CD14-positive monocyte (primary cell): Measurements from ENCODE around the gene IBA57. TPM values are rescaled to one million over a fixed set of nuclear protein-coding genes. Genes with fewer than 3 reads are reported as not detected.
A peak's percentile ranks its signal among the peaks of the same experiment; 100 is the strongest.

Experiments
- DNase-seq, 3 donors: peaks; one replicate each; pipeline ENCODE4 v3.0.0-alpha.2; 2011 to 2022
- H2AFZ ChIP-seq: 2 replicates; pipeline ENCODE4 v1.6.0; 2012; ENCODE audit warnings: mild to moderate bottlenecking, low read depth, low read length, inconsistent platforms; ENCODE audit not compliant: insufficient read depth, poor library complexity, severe bottlenecking
- H3K27ac ChIP-seq, 2 donors: 1 replicate in 1 of 2; 2 replicates in 1 of 2; pipeline ENCODE4 v1.5.1; 2012 to 2013; ENCODE audit warnings: low read length in 2 of 2, control low read depth in 1 of 2, inconsistent platforms in 1 of 2, low read depth in 1 of 2, mild to moderate bottlenecking in 1 of 2
- H3K27me3 ChIP-seq, 2 donors: one replicate each; pipeline versions ENCODE4 v1.6.0 to v1.6.1; 2011 to 2013; ENCODE audit warnings: low read length in 2 of 2; ENCODE audit not compliant: control insufficient read depth in 2 of 2, insufficient read depth in 2 of 2
- H3K36me3 ChIP-seq, 2 donors: replicated peaks in 1 of 2; 1 replicate in 1 of 2; 2 replicates in 1 of 2; pipeline versions ENCODE4 v1.5.1 to v1.6.1; 2012 to 2013; ENCODE audit warnings: low read length in 2 of 2, control low read depth in 1 of 2, inconsistent platforms in 1 of 2, mild to moderate bottlenecking in 1 of 2; ENCODE audit not compliant: insufficient read depth in 2 of 2, control insufficient read depth in 1 of 2
- H3K4me1 ChIP-seq, 2 donors: 1 replicate in 1 of 2; 2 replicates in 1 of 2; pipeline versions ENCODE4 v1.5.1 to v1.6.1; 2012 to 2013; ENCODE audit warnings: low read length in 2 of 2, control low read depth in 1 of 2, inconsistent platforms in 1 of 2, mild to moderate bottlenecking in 1 of 2, moderate library complexity in 1 of 2; ENCODE audit not compliant: insufficient read depth in 2 of 2, control insufficient read depth in 1 of 2
- H3K4me2 ChIP-seq: replicated peaks from 2 replicates; pipeline ENCODE3; 2012; ENCODE audit warnings: low read length, moderate library complexity, mild to moderate bottlenecking; ENCODE audit not compliant: poor library complexity, severe bottlenecking; ENCODE audit errors: extremely low read depth
- H3K4me3 ChIP-seq, 3 experiments: fragments of 200-600 bp in 1 of 3; sonication (generic) in 1 of 3; replicated peaks in 1 of 3; 1 replicate in 2 of 3; 2 replicates in 1 of 3; pipeline ENCODE4 v1.5.1; 2011 to 2013; ENCODE audit warnings: low read length in 3 of 3, mild to moderate bottlenecking in 3 of 3, control low read depth in 2 of 3, low read depth in 2 of 3, inconsistent platforms in 1 of 3, moderate library complexity in 1 of 3
- H3K79me2 ChIP-seq: 2 replicates; pipeline ENCODE4 v1.6.0; 2012; ENCODE audit warnings: mild to moderate bottlenecking, control low read depth, inconsistent platforms, low read length, moderate library complexity; ENCODE audit not compliant: insufficient read depth
- H3K9ac ChIP-seq: 2 replicates; pipeline ENCODE4 v1.6.0; 2017; ENCODE audit warnings: low read length, mild to moderate bottlenecking; ENCODE audit not compliant: insufficient read depth, poor library complexity, severe bottlenecking
- H3K9me3 ChIP-seq, 2 donors: replicated peaks in 1 of 2; 1 replicate in 1 of 2; 2 replicates in 1 of 2; pipeline versions ENCODE4 v1.5.1 to v1.6.1; 2012 to 2013; ENCODE audit warnings: low read length in 2 of 2, control low read depth in 1 of 2; ENCODE audit not compliant: control insufficient read depth in 1 of 2, insufficient read depth in 1 of 2
- H4K20me1 ChIP-seq: 2 replicates; pipeline ENCODE4 v1.6.0; 2012; ENCODE audit warnings: mild to moderate bottlenecking, low read length, control low read depth, moderate library complexity; ENCODE audit not compliant: insufficient read depth
- H3K27ac Mint-ChIP-seq, 7 donors: one replicate each; pipeline ENCODE4 v1.8.0; 2020; ENCODE audit warnings: mild to moderate bottlenecking in 7 of 7, mixed read lengths in 7 of 7, moderate library complexity in 6 of 7, inconsistent platforms in 2 of 7
- H3K27me3 Mint-ChIP-seq, 3 donors: one replicate each; pipeline ENCODE4 v1.8.0; 2021 to 2022; ENCODE audit warnings: low read depth in 3 of 3, mild to moderate bottlenecking in 3 of 3, mixed read lengths in 3 of 3, moderate library complexity in 3 of 3, inconsistent platforms in 1 of 3
- H3K36me3 Mint-ChIP-seq, 2 donors: one replicate each; pipeline ENCODE4 v1.8.0; 2020; ENCODE audit warnings: mixed read lengths in 2 of 2, inconsistent platforms in 1 of 2, mild to moderate bottlenecking in 1 of 2
- H3K4me1 Mint-ChIP-seq: one replicate; pipeline ENCODE4 v1.8.0; 2020; ENCODE audit warnings: mild to moderate bottlenecking, mixed read lengths
- H3K4me3 Mint-ChIP-seq, 2 donors: one replicate each; pipeline ENCODE4 v1.8.0; 2020; ENCODE audit warnings: mild to moderate bottlenecking in 2 of 2, mixed read lengths in 2 of 2, moderate library complexity in 1 of 2
- H3K9me3 Mint-ChIP-seq, 7 donors: one replicate each; pipeline ENCODE4 v1.8.0; 2020 to 2022; ENCODE audit warnings: mixed read lengths in 7 of 7, mild to moderate bottlenecking in 6 of 7, moderate library complexity in 6 of 7, inconsistent platforms in 2 of 7
- CTCF ChIP-seq: fragments of 200-600 bp; IDR thresholded peaks from one replicate; pipeline ENCODE4 v1.8.0; 2022; ENCODE audit warnings: antibody characterized with exemption, mild to moderate bottlenecking
- WGBS: methylation state at CpG from one replicate; pipeline ENCODE4 v1.1.5; 2013; ENCODE audit warnings: missing lambda C conversion rate; ENCODE audit not compliant: insufficient coverage; 5-methylcytosine and 5-hydroxymethylcytosine counted together
- intact Hi-C, 2 donors: fragments of 100-400 bp; cut with micrococcal nuclease; formaldehyde crosslinking; loops; one replicate each; pipeline versions ENCODE4 v1.15.0 to v1.15.1; 2023
- polyA plus RNA-seq, 3 donors: library from polyadenylated mRNA; depleted of rRNA in 1 of 3; unstranded in 2 of 3; stranded (reverse) in 1 of 3; fragments of 300-500 nt in 2 of 3; fragments of >200 nt in 1 of 3; fragmentation: Illumina TruSeq in 2 of 3; gene quantifications; 1 replicate in 2 of 3; 2 replicates in 1 of 3; pipeline ENCODE4 v1.2.3, GENCODE V29; 2012 to 2021

IBA57 gene
- polyA plus RNA-seq, 3 donors, result 1.6 to 2.1 (median 1.7) TPM

- H3K9me3 ChIP-seq, result no peaks in the 10 kb centered on the region
- H4K20me1 ChIP-seq, result peaks cover 16% of the 10 kb centered on the region
- DNase-seq, result no peak
- peaks cover 0 to under 1% of the 10 kb centered on the region in 2 donors for H3K36me3 ChIP-seq
- H3K4me3 ChIP-seq, result no peak overlapping the region
- H2AFZ ChIP-seq, result no peak overlapping the region
- H3K4me1 ChIP-seq, result peaks cover 28 to 38% of the 10 kb centered on the region in 2 donors
- Mint-ChIP-seq H3K27me3 (peaks cover 1 to 7% (median 7%) of the 10 kb centered on the region in 3 donors), H3K9me3 (no peaks in the 10 kb centered on the region), H3K4me3 (no peak overlapping the region), H3K36me3 (peaks cover 0 to 1% of the 10 kb centered on the region in 2 donors), H3K27ac (no peak overlapping the region), H3K4me1 (peaks cover 33% of the 10 kb centered on the region)
- TF ChIP-seq CTCF, result no peak
- H3K27me3 ChIP-seq, result no peaks in the 10 kb centered on the region
- intact Hi-C loops, result loop anchor here (10.0 kb wide), 4 partner anchors 78 to 348 kb away; partner anchors contain the start of genes TRIM11 (in 2 of the 2) and RNF187 (in 1 of the 2)
- WGBS, result no CpG with 5 or more reads among the region's 1 CpG
- H3K27ac ChIP-seq, result no peak overlapping the region
- H3K9ac ChIP-seq, result no peak overlapping the region
- H3K4me2 ChIP-seq, result no peak overlapping the region
- peaks cover 18% of the 10 kb centered on the region for H3K79me2 ChIP-seq
Measured at GRCh38 chr1:228136901-228137300, 28.7 kb upstream of the IBA57 start.

- Histone ChIP-seq H3K79me2 (peaks cover 44% of the 10 kb centered on the region), H3K27ac (peak overlapping the region; percentile 90 to 92), H3K27me3 (no peaks in the 10 kb centered on the region), H2AFZ (peak overlapping the region; percentile 69), H3K9ac (peak overlapping the region; percentile 96), H4K20me1 (peaks cover 41% of the 10 kb centered on the region), H3K4me2 (peak overlapping the region; percentile 77), H3K4me3 (peak overlapping the region; percentile 51 to 73 (median 56)), H3K4me1 (peaks cover 32 to 45% of the 10 kb centered on the region in 2 donors), H3K36me3 (peaks cover 0 to 4% of the 10 kb centered on the region in 2 donors), H3K9me3 (no peaks in the 10 kb centered on the region)
- H3K27ac Mint-ChIP-seq, result peak overlapping the region; percentile 96 to 99 (median 99)
- H3K36me3 Mint-ChIP-seq, result peaks cover 4 to 18% of the 10 kb centered on the region in 2 donors
- DNase-seq, result no peak
- H3K4me3 Mint-ChIP-seq, result peak overlapping the region; percentile 93 to 94
- intact Hi-C loops, result loop anchor here (1.0 to 10.0 kb wide), 5 partner anchors 30 to 345 kb away; partner anchors contain the start of genes TRIM11 (in 2 of the 2), MRPL55 (in 1 of the 2) and RNF187 (in 1 of the 2)
- peaks cover 1 to 6% (median 4%) of the 10 kb centered on the region in 3 donors for H3K27me3 Mint-ChIP-seq
- no peaks in the 10 kb centered on the region for H3K9me3 Mint-ChIP-seq
- WGBS, result 25% methylated on average over 27 of the region's 30 CpGs
- TF ChIP-seq CTCF, result no peak
- peaks cover 53% of the 10 kb centered on the region for H3K4me1 Mint-ChIP-seq
Measured at GRCh38 chr1:228139406-228139930, 26.1 kb upstream of the IBA57 start.
